Neural progenitor cell (in vitro differentiated cells): ENCODE measurements around the gene AQP3.

Experiments
- EZH2 ChIP-seq: fragments of 200-600 bp; sonication (generic); IDR thresholded peaks from 2 replicates; pipeline ENCODE4 v1.6.1; 2017; ENCODE audit warnings: antibody characterized with exemption, mild to moderate bottlenecking, moderate library complexity
- EZH2phosphoT487 ChIP-seq: fragments of 200-600 bp; sonication (generic); IDR thresholded peaks from 2 replicates; pipeline ENCODE4 v1.6.1; 2017; ENCODE audit warnings: antibody characterized with exemption
- TF ChIP-seq, protein P1 (sequence below): fragments of 200-600 bp; sonication (generic); IDR thresholded peaks from 2 replicates; pipeline ENCODE4 v1.5.1; 2017; ENCODE audit warnings: antibody characterized with exemption, mild to moderate bottlenecking

DNA sequence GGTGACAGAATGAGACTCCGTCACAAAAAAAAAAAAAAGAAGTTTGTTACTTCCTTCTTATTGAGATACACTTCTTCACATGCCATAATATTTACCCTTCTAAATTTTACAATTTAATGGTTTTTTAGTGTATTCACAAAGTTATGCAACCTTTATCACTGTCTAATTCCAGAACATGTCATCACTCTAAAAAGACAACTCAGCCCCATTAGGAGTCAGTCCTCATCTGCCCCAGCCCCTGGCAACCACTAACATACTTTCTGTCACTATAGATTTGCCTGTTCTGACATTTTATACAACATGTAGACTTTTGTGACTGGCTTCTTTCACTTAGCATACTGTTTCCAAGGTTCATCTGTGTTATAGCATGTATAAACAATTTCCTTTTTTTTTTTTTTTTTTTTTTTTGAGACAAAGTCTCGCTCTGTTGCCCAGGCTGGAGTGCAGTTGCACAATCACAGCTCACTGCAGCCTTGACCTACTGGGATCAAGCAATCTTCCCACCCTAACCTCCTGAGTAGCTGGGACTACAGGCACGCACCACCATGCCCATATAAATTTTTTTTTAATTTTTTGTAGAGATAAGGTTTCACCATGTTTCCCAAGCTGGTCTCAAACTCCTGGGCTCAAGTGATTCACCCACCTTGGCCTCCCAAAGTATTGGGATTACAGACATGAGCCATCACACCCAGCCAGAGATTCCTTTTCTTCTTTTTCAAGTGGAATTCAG, 18.0 kb downstream of the AQP3 start:
- TF ChIP-seq, protein P1, sequence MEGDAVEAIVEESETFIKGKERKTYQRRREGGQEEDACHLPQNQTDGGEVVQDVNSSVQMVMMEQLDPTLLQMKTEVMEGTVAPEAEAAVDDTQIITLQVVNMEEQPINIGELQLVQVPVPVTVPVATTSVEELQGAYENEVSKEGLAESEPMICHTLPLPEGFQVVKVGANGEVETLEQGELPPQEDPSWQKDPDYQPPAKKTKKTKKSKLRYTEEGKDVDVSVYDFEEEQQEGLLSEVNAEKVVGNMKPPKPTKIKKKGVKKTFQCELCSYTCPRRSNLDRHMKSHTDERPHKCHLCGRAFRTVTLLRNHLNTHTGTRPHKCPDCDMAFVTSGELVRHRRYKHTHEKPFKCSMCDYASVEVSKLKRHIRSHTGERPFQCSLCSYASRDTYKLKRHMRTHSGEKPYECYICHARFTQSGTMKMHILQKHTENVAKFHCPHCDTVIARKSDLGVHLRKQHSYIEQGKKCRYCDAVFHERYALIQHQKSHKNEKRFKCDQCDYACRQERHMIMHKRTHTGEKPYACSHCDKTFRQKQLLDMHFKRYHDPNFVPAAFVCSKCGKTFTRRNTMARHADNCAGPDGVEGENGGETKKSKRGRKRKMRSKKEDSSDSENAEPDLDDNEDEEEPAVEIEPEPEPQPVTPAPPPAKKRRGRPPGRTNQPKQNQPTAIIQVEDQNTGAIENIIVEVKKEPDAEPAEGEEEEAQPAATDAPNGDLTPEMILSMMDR: no peak
- TF ChIP-seq EZH2phosphoT487 (no peak), EZH2 (no peak)
